B cell (primary cell): ENCODE measurements around the gene SYCE3. TPM values are rescaled to one million over a fixed set of nuclear protein-coding genes. Genes with fewer than 3 reads are reported as not detected.
A peak's percentile ranks its signal among the peaks of the same experiment; 100 is the strongest.

ENCODE experiments used
- ATAC-seq: fragments of 200-7000 bp; cut with Tn5 transposase; one replicate; pipeline ENCODE4 v1.10.0; 2021; ENCODE audit warnings: low read depth, mild to moderate bottlenecking, moderate number of reproducible peaks, moderate library complexity
- CTCF ChIA-PET: fragments of 350-600 bp; sonication (Branson Sonifier 250); formaldehyde crosslinking; loops from one replicate; lab custom pipeline; 2021; ENCODE audit warnings: antibody characterized with exemption, inconsistent platforms; lab: Charles Lee
- POLR2A ChIA-PET: fragments of 350-600 bp; sonication (Branson Sonifier 250); formaldehyde crosslinking; loops from one replicate; lab custom pipeline; 2021; ENCODE audit warnings: antibody characterized with exemption; lab: Charles Lee
- DNase-seq: peaks from one replicate; pipeline ENCODE4 v3.0.0; 2013
- H2AFZ ChIP-seq: 2 replicates; pipeline ENCODE4 v1.6.1; 2012; ENCODE audit warnings: mild to moderate bottlenecking, low read depth, low read length; ENCODE audit not compliant: insufficient read depth, poor library complexity, severe bottlenecking
- H3K27ac ChIP-seq, 2 donors: 1 replicate in 1 of 2; 2 replicates in 1 of 2; pipeline ENCODE4 v1.5.1; 2012 to 2013; ENCODE audit warnings: low read length in 2 of 2, mild to moderate bottlenecking in 2 of 2, moderate library complexity in 1 of 2
- H3K27me3 ChIP-seq, 4 experiments: fragments of 200-600 bp in 1 of 4; sonication (generic) in 1 of 4; replicated peaks in 1 of 4; 1 replicate in 2 of 4; 2 replicates in 2 of 4; pipeline versions ENCODE4 v1.6.1 to v1.7.0; 2013 to 2016; ENCODE audit warnings: low read length in 3 of 4, mild to moderate bottlenecking in 2 of 4, mixed read lengths in 1 of 4, moderate library complexity in 1 of 4; ENCODE audit not compliant: insufficient read depth in 4 of 4, control insufficient read depth in 3 of 4; ENCODE audit errors: control extremely low read depth in 1 of 4
- H3K36me3 ChIP-seq, 2 experiments: replicated peaks in 1 of 2; 1 replicate in 1 of 2; 2 replicates in 1 of 2; pipeline versions ENCODE4 v1.6.1 to v1.7.1; 2013; ENCODE audit warnings: low read length in 1 of 2; ENCODE audit not compliant: insufficient read depth in 2 of 2, control insufficient read depth in 1 of 2; ENCODE audit errors: control extremely low read depth in 1 of 2, extremely low read depth in 1 of 2
- H3K4me1 ChIP-seq, 2 donors: fragments of 200-600 bp in 1 of 2; sonication (generic) in 1 of 2; 1 replicate in 1 of 2; 2 replicates in 1 of 2; pipeline versions ENCODE4 v1.5.1 to v1.6.1; 2013 to 2017; ENCODE audit warnings: low read length in 2 of 2; ENCODE audit not compliant: control insufficient read depth in 2 of 2, insufficient read depth in 2 of 2
- H3K4me2 ChIP-seq: replicated peaks from 2 replicates; pipeline ENCODE3; 2012; ENCODE audit warnings: mild to moderate bottlenecking, low read depth, low read length; ENCODE audit not compliant: poor library complexity, severe bottlenecking
- H3K4me3 ChIP-seq, 5 experiments: fragments of 200-600 bp in 1 of 5; sonication (generic) in 1 of 5; 1 replicate in 3 of 5; 2 replicates in 2 of 5; pipeline versions ENCODE4 v1.5.1 to v1.7.0; 2011 to 2016; ENCODE audit warnings: low read length in 4 of 5, mild to moderate bottlenecking in 4 of 5, low read depth in 2 of 5, control low read depth in 1 of 5, moderate library complexity in 1 of 5; ENCODE audit not compliant: insufficient read depth in 1 of 5; ENCODE audit errors: control extremely low read depth in 1 of 5, extremely low read depth in 1 of 5
- H3K79me2 ChIP-seq: fragments of 200-600 bp; sonication (generic); one replicate; pipeline ENCODE4 v1.6.0; 2016; ENCODE audit warnings: low read length; ENCODE audit not compliant: control insufficient read depth, insufficient read depth
- H3K9ac ChIP-seq: fragments of 200-600 bp; sonication (generic); 2 replicates; pipeline ENCODE4 v1.6.1; 2017; ENCODE audit warnings: mild to moderate bottlenecking, low read length, moderate library complexity
- H3K9me3 ChIP-seq, 3 donors: one replicate each; pipeline versions ENCODE4 v1.6.1 to v1.7.1; 2013; ENCODE audit warnings: low read length in 2 of 3; ENCODE audit not compliant: control insufficient read depth in 2 of 3, insufficient read depth in 1 of 3; ENCODE audit errors: control extremely low read depth in 1 of 3
- H4K20me1 ChIP-seq: 2 replicates; pipeline ENCODE4 v1.6.0; 2012; ENCODE audit warnings: mild to moderate bottlenecking, low read length; ENCODE audit not compliant: insufficient read depth, control insufficient read depth, poor library complexity, severe bottlenecking
- H3K27ac Mint-ChIP-seq: one replicate; pipeline ENCODE4 v1.8.0; 2021; ENCODE audit warnings: mixed read lengths
- H3K27me3 Mint-ChIP-seq: one replicate; pipeline ENCODE4 v1.8.0; 2021; ENCODE audit warnings: mixed read lengths
- H3K4me1 Mint-ChIP-seq: one replicate; pipeline ENCODE4 v1.8.0; 2021; ENCODE audit warnings: mixed read lengths
- H3K4me3 Mint-ChIP-seq: one replicate; pipeline ENCODE4 v1.8.0; 2021; ENCODE audit warnings: mixed read lengths
- H3K9me3 Mint-ChIP-seq: one replicate; pipeline ENCODE4 v1.8.0; 2022; ENCODE audit warnings: mixed read lengths; ENCODE audit not compliant: insufficient read depth
- CTCF ChIP-seq: fragments of 200-600 bp; IDR thresholded peaks from one replicate; pipeline ENCODE4 v1.8.0; 2022; ENCODE audit warnings: antibody characterized with exemption, mild to moderate bottlenecking
- EZH2 ChIP-seq: IDR thresholded peaks from 2 replicates; pipeline ENCODE4 v1.6.1; 2012; ENCODE audit warnings: borderline replicate concordance, low read depth, mild to moderate bottlenecking, moderate library complexity, low read length; ENCODE audit not compliant: insufficient read depth, poor library complexity, severe bottlenecking
- WGBS: methylation state at CpG from one replicate; pipeline ENCODE4 v1.1.5; 2013; ENCODE audit warnings: missing lambda C conversion rate; ENCODE audit not compliant: insufficient coverage; 5-methylcytosine and 5-hydroxymethylcytosine counted together
- intact Hi-C: fragments of 100-400 bp; cut with micrococcal nuclease; formaldehyde crosslinking; loops from one replicate; pipeline ENCODE4 v1.10.0; 2022
- polyA plus RNA-seq: library from polyadenylated mRNA; depleted of rRNA; stranded (reverse); fragments of >200 nt; gene quantifications from 2 replicates; pipeline ENCODE4 v1.2.3, GENCODE V29; 2012
- total RNA-seq, 2 donors: library from RNA; stranded (reverse); fragments of 120-200 nt in 1 of 2; gene quantifications; 1 replicate in 1 of 2; 2 replicates in 1 of 2; pipeline versions ENCODE4 v1.2.3 to v1.2.4, GENCODE V29; 2013 to 2022

The SYCE3 gene
- total and polyA plus RNA-seq, 2 donors (not counting 1 experiment from before 2014, with no cell fraction given) = not detected

- Histone ChIP-seq H3K79me2 (peaks cover 12% of the 10 kb centered on the region), H3K27ac (no peak overlapping the region), H3K4me3 (no peak overlapping the region), H2AFZ (no peak overlapping the region), H3K36me3 (peaks cover 0 to 17% of the 10 kb centered on the region in 2 experiments), H3K9me3 (no peaks in the 10 kb centered on the region), H3K4me1 (peaks cover 14 to 25% of the 10 kb centered on the region in 2 donors), H3K9ac (no peak overlapping the region), H4K20me1 (peaks cover 25% of the 10 kb centered on the region), H3K4me2 (no peak overlapping the region), H3K27me3 (no peaks in the 10 kb centered on the region)
- ChIA-PET POLR2A (no interaction called here), CTCF (interaction anchor here (1.2 kb wide), 1 partner anchor 16 kb away, joined by 3 read pairs; no protein-coding TSS in a partner anchor)
- intact Hi-C loops = loop anchor here (5.0 kb wide), 1 partner anchor 327 kb away; the partner anchor contains the start of gene HDAC10
- WGBS = no CpG with 5 or more reads among the region's 4 CpGs
- Mint-ChIP-seq H3K27me3 (no peaks in the 10 kb centered on the region), H3K9me3 (no peaks in the 10 kb centered on the region), H3K27ac (no peak overlapping the region), H3K4me3 (peak overlapping the region; percentile 12), H3K4me1 (peaks cover 28% of the 10 kb centered on the region)
- no peak for TF ChIP-seq CTCF
- no peak for TF ChIP-seq EZH2
- DNase-seq = no peak
- no peak for ATAC-seq
Observed at GRCh38 chr22:50579752-50580151, 17.0 kb upstream of the SYCE3 start.

GRCh38 chr22:50578776-50579310 lies 16.1 kb upstream of the SYCE3 start:
- intact Hi-C loops = no loop called here
- Mint-ChIP-seq H3K4me3 (no peak overlapping the region), H3K27me3 (no peaks in the 10 kb centered on the region), H3K4me1 (peaks cover 28% of the 10 kb centered on the region), H3K27ac (no peak overlapping the region), H3K9me3 (no peaks in the 10 kb centered on the region)
- DNase-seq (no peak), ATAC-seq (no peak)
- Histone ChIP-seq H3K9ac (no peak overlapping the region), H3K4me3 (no peak overlapping the region), H3K9me3 (no peaks in the 10 kb centered on the region), H3K27ac (no peak overlapping the region), H3K79me2 (peaks cover 12% of the 10 kb centered on the region), H3K4me2 (no peak overlapping the region), H3K27me3 (no peaks in the 10 kb centered on the region), H3K4me1 (peaks cover 14 to 24% of the 10 kb centered on the region in 2 donors), H4K20me1 (peaks cover 25% of the 10 kb centered on the region), H3K36me3 (peaks cover 0 to 18% of the 10 kb centered on the region in 2 experiments), H2AFZ (no peak overlapping the region)
- ChIA-PET CTCF (interaction anchor here (1.0 kb wide), 1 partner anchor 71 kb away, joined by 3 read pairs; the partner anchor contains the start of genes LMF2 and NCAPH2), POLR2A (no interaction called here)
- TF ChIP-seq CTCF (no peak), EZH2 (no peak)
- WGBS = 96% methylated on average over 7 of the region's 8 CpGs
